SK-N-SH treated with all-trans-retinoic acid at 6 μM for 48 hours (cell line): ENCODE results near the gene S100A1.

Experiments
- ATAC-seq: fragments of 200-7000 bp; cut with Tn5 transposase; 3 replicates; pipeline ENCODE4 v1.9.1; 2020; ENCODE audit warnings: mild to moderate bottlenecking, moderate library complexity
- ARNTL ChIP-seq: fragments of 450-650 bp; formaldehyde crosslinking; IDR thresholded peaks from 2 replicates; pipeline ENCODE4 v1.5.0; 2020; ENCODE audit warnings: low read depth, mild to moderate bottlenecking, moderate library complexity, borderline replicate concordance
- BACH2 ChIP-seq: fragments of 250-450 bp; sonication (Bioruptor Pico); IDR thresholded peaks from 2 replicates; pipeline ENCODE4 v1.9.0; 2021; ENCODE audit warnings: mild to moderate bottlenecking, borderline replicate concordance
- CSDC2 ChIP-seq: fragments of 250-450 bp; sonication (Bioruptor Pico); IDR thresholded peaks from 2 replicates; pipeline ENCODE4 v1.5.0; 2020; ENCODE audit warnings: mild to moderate bottlenecking, moderate library complexity
- CSRNP3 ChIP-seq: fragments of 250-450 bp; sonication (Bioruptor Pico); IDR thresholded peaks from 2 replicates; pipeline ENCODE4 v1.5.1; 2021; ENCODE audit warnings: mild to moderate bottlenecking, moderate library complexity
- ESRRG ChIP-seq: fragments of 250-450 bp; sonication (Bioruptor Pico); IDR thresholded peaks from 2 replicates; pipeline ENCODE4 v1.6.1; 2021; ENCODE audit warnings: mild to moderate bottlenecking
- GLIS3 ChIP-seq: fragments of 250-450 bp; sonication (Bioruptor Pico); IDR thresholded peaks from 2 replicates; pipeline ENCODE4 v1.5.0; 2020; ENCODE audit warnings: mild to moderate bottlenecking, moderate library complexity
- ISL1 ChIP-seq: fragments of 250-450 bp; sonication (Bioruptor Pico); IDR thresholded peaks from 2 replicates; pipeline ENCODE4 v2.1.2; 2022; ENCODE audit warnings: mild to moderate bottlenecking, moderate library complexity
- POU6F1 ChIP-seq: fragments of 250-450 bp; sonication (Bioruptor Pico); IDR thresholded peaks from 2 replicates; pipeline ENCODE4 v1.8.0; 2021; ENCODE audit warnings: low read depth, mild to moderate bottlenecking, moderate library complexity, borderline replicate concordance
- PPARA ChIP-seq: fragments of 250-450 bp; sonication (Bioruptor Pico); IDR thresholded peaks from 2 replicates; pipeline ENCODE4 v1.5.0; 2020; ENCODE audit warnings: mild to moderate bottlenecking, borderline replicate concordance
- SNAI2 ChIP-seq: fragments of 250-450 bp; sonication (Bioruptor Pico); IDR thresholded peaks from 2 replicates; pipeline ENCODE4 v1.5.0; 2020; ENCODE audit warnings: mild to moderate bottlenecking, moderate library complexity
- TOX ChIP-seq: fragments of 250-450 bp; sonication (Bioruptor Pico); IDR thresholded peaks from 2 replicates; pipeline ENCODE4 v1.8.0; 2021; ENCODE audit warnings: mild to moderate bottlenecking, moderate library complexity, borderline replicate concordance
- ZNF565 ChIP-seq: fragments of 450-650 bp; formaldehyde crosslinking; conservative IDR thresholded peaks from 2 replicates; pipeline ENCODE4 v1.5.0; 2020; ENCODE audit warnings: low read depth, mild to moderate bottlenecking, moderate library complexity
- ZNF70 ChIP-seq: fragments of 450-650 bp; formaldehyde crosslinking; IDR thresholded peaks from 2 replicates; pipeline ENCODE4 v1.5.0; 2020; ENCODE audit warnings: mild to moderate bottlenecking, moderate library complexity
- ZNF8 ChIP-seq: fragments of 450-650 bp; formaldehyde crosslinking; IDR thresholded peaks from 2 replicates; pipeline ENCODE4 v1.5.0; 2020; ENCODE audit warnings: mild to moderate bottlenecking, moderate library complexity
- TF ChIP-seq, protein P1 (sequence below): fragments of 250-450 bp; sonication (Bioruptor Pico); IDR thresholded peaks from 2 replicates; pipeline ENCODE4 v1.5.1; 2020; ENCODE audit warnings: low read depth, mild to moderate bottlenecking, moderate library complexity
- TF ChIP-seq, protein P2 (sequence below): fragments of 250-450 bp; sonication (Bioruptor Pico); IDR thresholded peaks from 2 replicates; pipeline ENCODE4 v1.8.0; 2020; ENCODE audit warnings: mild to moderate bottlenecking, moderate library complexity, borderline replicate concordance

S100A1 gene

GRCh38 chr1:153652805-153653500 lies 24.7 kb downstream of the S100A1 start:
- peak; percentile 16 for ATAC-seq
- TF ChIP-seq ZNF8 (CRISPR knock-in tag) = no peak
- TF ChIP-seq CSDC2 (CRISPR knock-in tag) = no peak
- no peak for TF ChIP-seq BACH2 (CRISPR knock-in tag)
- no peak for TF ChIP-seq SNAI2 (CRISPR knock-in tag)
- TF ChIP-seq PPARA (CRISPR knock-in tag) = no peak
- TF ChIP-seq ESRRG = no peak
- no peak for TF ChIP-seq ARNTL (CRISPR knock-in tag)

GRCh38 chr1:153655333-153655732 lies 27.1 kb downstream of the S100A1 start:
- TF ChIP-seq ZNF565 (no peak), ARNTL (CRISPR knock-in tag) (no peak), CSRNP3 (CRISPR knock-in tag) (no peak), GLIS3 (CRISPR knock-in tag) (no peak), ZNF70 (CRISPR knock-in tag) (no peak), TOX (CRISPR knock-in tag) (no peak), POU6F1 (CRISPR knock-in tag) (no peak)
- TF ChIP-seq, protein P1, sequence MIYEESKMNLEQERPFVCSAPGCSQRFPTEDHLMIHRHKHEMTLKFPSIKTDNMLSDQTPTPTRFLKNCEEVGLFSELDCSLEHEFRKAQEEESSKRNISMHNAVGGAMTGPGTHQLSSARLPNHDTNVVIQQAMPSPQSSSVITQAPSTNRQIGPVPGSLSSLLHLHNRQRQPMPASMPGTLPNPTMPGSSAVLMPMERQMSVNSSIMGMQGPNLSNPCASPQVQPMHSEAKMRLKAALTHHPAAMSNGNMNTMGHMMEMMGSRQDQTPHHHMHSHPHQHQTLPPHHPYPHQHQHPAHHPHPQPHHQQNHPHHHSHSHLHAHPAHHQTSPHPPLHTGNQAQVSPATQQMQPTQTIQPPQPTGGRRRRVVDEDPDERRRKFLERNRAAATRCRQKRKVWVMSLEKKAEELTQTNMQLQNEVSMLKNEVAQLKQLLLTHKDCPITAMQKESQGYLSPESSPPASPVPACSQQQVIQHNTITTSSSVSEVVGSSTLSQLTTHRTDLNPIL (CRISPR knock-in tag) = no peak
- TF ChIP-seq, protein P2, sequence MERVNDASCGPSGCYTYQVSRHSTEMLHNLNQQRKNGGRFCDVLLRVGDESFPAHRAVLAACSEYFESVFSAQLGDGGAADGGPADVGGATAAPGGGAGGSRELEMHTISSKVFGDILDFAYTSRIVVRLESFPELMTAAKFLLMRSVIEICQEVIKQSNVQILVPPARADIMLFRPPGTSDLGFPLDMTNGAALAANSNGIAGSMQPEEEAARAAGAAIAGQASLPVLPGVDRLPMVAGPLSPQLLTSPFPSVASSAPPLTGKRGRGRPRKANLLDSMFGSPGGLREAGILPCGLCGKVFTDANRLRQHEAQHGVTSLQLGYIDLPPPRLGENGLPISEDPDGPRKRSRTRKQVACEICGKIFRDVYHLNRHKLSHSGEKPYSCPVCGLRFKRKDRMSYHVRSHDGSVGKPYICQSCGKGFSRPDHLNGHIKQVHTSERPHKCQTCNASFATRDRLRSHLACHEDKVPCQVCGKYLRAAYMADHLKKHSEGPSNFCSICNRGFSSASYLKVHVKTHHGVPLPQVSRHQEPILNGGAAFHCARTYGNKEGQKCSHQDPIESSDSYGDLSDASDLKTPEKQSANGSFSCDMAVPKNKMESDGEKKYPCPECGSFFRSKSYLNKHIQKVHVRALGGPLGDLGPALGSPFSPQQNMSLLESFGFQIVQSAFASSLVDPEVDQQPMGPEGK (CRISPR knock-in tag) = no peak
- no peak for ATAC-seq

GRCh38 chr1:153658400-153659174 lies 30.4 kb downstream of the S100A1 start, which contains the start of gene SNAPIN:
Gene SNAPIN (plus strand): TSS chr1:153658703. CDS start chr1:153658744, 41 bp downstream.
- ATAC-seq = peak; percentile 98
- TF ChIP-seq ISL1 (CRISPR knock-in tag) (no peak), TOX (CRISPR knock-in tag) (no peak), PPARA (CRISPR knock-in tag) (no peak)
- TF ChIP-seq, protein P2 (CRISPR knock-in tag) = no peak

- ATAC-seq = peak; percentile 13
- no peak for TF ChIP-seq ARNTL (CRISPR knock-in tag)
- no peak for TF ChIP-seq SNAI2 (CRISPR knock-in tag)
- TF ChIP-seq ZNF565 = no peak
These were observed 30.9 kb downstream of the S100A1 start for GRCh38 chr1:153659175-153659534.
